GM21381 (cell line): ENCODE measurements around the gene DOCK2.
"Not testable (repeated sequence)": the region's sequence is repeated elsewhere in the genome, so short reads cannot be mapped to it uniquely, and the experiment has no call there.

ENCODE experiments used
- ATAC-seq: cut with Tn5 transposase; IDR thresholded peaks from one replicate; pipeline ENCODE4 v1.9.1; 2021; ENCODE audit warnings: mild to moderate bottlenecking, moderate library complexity; ENCODE audit not compliant: unreplicated experiment

DOCK2 gene

DNA sequence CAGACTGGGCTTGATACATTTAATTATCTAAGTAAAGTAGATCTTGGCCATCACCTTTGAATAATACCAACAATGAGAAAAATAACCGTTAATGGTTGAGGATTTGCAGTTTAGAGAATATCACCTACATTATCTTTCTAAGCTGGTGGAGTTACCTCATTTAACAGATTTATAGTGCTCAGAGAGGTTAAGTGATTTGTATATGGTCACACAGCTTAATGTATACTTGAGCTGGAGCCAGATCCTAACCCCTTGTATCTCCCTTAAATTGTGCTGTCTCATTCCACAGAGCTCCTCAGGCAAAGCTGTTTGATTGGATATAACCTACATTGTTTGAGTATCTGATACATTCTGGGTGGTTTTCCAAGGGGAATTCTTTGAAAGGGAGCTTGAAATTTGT lies 285.4 kb downstream of the DOCK2 start:
- no peak for ATAC-seq

DNA sequence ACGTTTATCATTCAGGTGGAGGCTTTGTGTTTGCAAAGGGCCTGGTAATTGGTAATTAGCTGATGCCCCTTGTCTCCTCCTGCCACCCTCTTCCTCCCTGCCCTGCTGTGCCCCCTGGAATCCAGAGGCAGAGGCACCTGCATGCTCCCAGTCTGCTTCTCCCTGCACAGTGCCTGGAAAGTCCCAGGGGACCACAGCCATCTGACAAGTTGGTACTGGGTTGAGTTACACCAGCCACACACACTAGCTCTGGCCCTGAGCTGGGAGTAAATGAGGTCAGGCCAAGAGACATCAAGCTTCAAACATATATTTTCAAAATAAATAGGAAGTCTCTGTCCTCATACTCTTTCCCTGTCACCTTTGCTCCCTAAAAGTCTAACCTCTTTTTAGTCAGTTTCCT lies 286.9 kb downstream of the DOCK2 start:
- peak; percentile 53 for ATAC-seq

DNA sequence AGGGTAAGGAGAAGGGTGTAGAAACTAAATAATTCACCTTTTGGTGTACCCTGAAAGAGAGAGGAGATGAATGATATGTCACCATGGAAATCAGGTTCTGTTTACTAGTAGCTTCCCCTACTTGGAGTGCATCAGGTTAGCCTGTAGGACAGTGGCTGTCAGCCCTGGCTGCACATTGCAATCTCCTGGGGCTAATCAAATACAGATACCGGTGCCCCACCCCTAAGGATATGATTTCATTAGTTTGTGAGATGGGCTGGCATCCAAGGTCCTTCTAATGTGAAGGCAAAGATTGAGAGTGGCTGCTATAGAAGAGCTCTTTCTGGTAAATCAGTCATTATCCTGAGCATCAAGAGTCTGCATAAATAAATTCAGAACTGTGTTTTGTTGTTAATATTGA lies 296.1 kb downstream of the DOCK2 start:
- ATAC-seq: no peak

DNA sequence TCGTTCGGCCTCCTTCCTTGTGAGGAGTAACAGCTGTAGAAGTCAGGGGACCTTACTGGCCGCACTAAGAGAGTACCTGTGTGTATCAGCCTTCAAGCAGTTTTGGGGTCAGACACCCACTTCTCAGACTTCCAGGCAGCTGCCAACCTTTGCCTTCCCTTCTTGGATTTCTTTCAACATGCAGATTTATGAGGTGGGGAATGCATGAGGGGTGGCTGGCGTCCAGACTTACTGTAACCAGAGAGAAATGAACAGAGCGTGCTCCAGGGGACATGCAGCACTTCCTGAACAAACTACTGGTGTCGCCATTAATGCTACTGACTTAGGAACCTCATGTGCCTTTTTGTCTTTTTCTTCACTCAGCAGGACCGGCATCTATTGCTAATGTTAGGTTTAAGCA lies 296.5 kb downstream of the DOCK2 start:
- ATAC-seq: no peak

DNA sequence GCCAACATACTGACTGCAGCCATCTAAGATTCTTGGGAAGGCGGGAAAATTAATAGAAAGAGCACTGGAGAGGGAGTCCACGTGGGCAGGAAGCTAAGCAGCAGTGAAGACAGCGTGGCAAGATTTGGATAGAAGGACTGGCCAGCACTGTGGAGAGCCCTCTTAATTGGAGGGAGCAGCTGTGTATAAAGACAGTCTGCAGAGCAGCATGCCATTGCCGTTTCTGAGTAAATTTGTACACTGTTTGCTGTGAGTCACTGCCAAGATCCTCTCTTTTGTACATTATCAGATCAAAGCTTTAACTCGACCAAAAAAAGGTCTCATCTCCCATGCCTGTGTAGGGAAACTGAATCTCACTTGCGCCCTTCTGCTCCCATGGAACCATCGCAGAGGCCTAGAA lies 297.9 kb downstream of the DOCK2 start:
- ATAC-seq: no peak

DNA sequence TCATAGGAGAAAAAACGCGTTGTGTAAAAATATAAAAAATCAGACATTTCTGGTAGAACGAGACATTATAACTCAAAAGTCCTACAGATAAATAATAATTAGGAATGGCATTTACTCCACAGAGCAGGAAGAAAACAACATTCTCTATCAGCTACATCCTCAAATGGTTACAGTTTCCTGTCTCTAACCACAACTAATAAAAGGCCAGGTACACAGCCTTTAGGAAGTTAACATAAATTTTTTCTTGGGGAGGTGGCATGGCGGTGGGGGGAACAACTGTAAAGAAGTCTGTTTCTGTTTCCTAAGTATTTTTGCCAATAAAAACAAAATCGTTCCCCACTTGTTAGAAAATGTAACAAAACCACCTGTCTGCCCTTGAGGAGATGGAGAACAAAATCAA lies 298.7 kb downstream of the DOCK2 start:
- ATAC-seq: no peak

DNA sequence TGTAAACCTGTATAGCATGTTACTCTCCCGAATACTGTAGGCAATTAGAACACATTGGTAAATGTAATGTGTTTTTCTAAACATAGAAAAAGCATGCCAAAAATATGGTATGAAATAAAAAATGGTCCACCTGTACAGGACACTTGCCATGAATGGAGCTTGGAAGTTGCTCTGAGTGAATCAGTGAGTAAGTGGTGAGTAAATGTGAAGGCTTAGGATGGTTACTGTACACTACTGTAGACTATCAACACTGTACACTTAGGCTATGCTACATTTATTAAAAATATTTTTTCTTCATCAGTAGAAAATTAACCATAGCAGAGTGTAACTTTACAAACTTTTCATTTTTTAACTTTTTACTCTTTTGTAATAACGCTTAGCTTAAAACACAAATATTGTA lies 301.4 kb downstream of the DOCK2 start:
- no peak for ATAC-seq

DNA sequence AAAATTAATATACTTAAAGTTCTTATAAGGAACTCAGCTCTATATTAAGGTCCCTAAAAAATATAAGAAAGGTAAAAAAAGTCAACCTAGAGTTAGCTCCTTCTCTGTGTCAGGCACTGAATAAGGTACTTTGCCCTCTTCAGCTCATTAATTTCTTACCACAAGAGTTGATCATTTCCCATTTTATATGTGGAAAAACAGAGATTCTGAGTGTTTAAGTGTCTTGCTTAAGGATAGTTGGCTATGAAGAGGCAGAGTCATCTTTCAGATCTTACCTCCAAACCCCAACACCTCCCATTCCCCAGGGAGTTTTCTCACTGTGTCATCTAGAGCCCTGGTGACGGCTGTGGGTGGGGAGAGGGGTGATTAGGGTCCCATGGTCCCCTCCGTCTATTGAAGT lies 302.7 kb downstream of the DOCK2 start:
- ATAC-seq: no peak

DNA sequence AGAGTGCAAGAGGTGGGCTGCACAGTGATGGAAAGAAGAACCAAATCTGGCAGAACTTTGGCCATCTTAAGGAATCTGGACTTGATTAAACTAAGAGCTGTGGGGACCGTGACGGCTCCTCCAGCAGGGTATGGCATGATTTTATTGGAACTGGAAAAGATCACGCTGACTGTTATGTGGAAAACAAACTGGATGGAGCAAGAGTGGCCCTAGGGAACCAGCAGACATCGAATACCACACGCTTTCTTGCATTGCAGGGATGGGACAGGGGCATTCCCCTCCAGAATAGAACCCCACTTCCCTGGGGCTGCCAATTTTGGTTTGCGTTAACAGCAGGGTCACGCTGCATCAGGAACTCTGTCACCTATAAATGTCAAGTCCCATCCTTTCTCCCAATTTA lies 304.5 kb downstream of the DOCK2 start:
- no peak for ATAC-seq

DNA sequence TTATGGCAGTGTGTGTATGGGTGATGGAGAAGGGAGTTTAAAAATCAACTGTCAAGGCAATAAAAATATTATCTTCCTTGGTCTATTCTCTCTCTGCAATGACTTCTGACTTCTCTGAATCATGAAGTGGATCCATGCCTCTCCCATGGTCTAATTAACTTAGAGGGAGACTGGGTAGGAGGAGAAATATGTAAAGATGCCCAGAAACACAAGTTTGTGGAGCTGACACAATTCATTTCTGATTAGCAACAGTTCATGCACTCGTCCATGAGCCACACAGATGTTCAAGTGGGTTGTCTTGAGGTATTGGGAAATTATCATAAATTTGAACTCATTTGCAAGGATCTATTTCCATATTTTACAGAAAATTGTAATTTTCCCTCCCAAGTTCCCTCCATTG lies 305.1 kb downstream of the DOCK2 start:
- no peak for ATAC-seq

DNA sequence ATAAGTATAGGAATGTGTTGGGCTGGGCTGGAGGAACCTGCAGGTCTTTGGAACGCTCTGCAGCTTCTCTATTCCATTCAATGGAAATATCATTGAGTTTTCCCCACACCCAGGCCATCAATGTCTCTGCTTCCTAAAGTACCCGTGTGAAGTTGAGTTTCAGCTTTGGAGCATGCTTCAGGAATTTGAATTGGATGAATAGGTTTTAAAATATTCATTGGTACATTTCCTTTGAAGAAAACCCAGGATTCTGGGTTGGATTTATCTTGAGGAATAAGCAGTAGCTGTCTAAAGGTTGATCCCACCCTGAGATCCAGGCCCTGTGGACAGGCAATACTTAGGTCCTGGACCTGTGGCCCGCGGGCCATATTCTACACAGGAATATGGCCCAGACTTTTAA lies 306.0 kb downstream of the DOCK2 start:
- ATAC-seq: no peak

DNA sequence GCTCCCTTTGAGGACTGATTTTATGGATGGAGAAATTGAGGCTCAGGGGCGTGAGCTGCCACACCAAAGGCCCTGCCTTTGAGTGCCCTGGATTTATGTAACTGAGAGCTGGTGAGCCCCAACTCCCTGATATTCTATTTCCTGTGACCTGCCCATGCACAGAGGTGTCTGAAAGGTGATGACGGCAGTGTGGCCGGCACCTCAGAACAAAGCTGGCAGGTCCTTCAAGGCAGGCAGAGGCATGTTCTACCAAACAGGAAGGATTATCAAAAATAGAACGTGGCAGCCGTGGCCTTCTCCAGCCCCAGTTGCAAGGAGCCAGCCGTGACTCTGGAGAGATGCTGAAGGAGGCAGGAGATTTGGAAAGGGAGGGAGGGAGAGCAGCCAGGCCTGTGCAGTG lies 307.0 kb downstream of the DOCK2 start:
- ATAC-seq: no peak

DNA sequence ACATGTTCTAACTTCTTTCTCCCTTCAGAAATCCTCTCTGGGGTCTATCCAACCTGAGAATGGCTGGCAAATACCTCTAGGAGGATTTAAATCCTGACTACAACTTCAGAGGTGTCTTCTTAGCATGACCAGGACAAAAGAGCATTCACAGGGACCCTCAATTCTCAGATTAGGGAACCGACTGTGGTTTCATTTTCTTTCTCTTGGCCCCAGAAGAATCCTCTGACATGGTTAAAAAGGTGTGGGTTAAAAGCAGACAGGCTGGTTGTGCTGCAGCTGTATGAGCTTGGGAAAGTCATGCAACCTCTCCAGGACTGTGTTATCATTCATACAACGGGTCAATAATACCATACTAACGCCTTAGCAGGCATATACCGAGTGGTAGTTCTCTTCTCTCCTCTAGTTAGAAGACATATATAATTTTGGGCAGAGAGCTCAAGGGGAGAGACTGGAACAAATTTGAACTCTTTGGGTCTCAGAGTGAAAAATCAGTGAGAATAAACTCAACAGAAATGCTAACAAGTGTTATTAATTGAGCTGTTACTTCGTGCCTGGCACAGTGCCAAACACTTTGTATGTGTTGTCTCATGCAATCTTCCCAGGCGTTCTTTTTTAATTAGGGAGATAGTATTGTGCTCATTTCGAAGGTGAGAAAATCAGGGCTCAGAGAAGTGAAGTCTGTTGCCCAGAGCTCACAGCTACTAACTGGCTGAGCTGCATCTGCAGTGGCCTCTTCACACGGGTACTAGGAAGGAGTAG lies 308.0 kb downstream of the DOCK2 start:
- peak; percentile 50 for ATAC-seq

DNA sequence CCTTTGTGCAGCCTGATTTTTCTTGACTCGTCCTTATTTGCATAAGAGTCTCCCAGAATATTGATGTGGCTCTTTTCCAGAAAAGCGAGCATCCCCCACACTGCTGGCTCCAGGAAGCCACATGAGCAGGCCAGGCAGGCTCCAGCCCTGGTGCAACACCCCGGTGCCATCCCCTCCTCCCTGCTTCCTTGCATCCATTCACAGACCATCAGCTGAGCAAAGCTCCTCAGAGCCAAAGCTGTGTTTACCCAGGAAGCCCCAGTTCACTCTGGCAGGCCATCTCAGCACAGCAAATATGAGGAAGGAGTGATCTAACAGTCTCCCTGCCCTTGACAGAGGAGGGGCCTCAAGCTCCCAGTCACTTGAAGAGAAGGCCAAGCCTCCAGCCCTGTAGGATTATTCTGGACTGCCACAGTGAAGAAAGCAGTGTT lies 308.8 kb downstream of the DOCK2 start:
- no peak for ATAC-seq

DNA sequence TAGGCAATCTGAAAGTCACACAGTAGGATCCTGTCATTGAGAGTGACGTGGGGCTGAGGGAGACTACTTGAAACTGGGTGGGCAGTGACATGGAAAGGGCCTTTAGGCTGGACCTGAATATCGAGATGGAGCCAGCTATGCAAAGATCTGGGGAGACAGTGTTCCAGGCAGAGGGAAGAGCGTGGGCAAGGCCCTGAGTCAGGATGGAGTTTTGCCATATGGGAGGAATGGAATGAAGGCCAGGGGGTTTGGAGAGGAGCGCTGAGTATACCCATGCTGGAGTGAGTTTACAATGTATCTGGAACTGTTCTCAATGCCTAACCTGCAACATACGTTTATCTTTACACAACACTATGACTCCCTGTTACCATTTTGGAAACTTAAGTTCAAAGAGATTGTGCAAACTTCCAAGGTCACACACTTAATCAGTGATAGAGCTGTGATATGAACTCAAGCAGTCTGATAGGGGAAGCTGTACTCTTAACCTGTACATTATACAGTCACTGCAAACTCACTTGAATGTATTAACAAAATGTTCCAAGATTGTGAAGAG lies 309.7 kb downstream of the DOCK2 start:
- ATAC-seq: no peak

DNA sequence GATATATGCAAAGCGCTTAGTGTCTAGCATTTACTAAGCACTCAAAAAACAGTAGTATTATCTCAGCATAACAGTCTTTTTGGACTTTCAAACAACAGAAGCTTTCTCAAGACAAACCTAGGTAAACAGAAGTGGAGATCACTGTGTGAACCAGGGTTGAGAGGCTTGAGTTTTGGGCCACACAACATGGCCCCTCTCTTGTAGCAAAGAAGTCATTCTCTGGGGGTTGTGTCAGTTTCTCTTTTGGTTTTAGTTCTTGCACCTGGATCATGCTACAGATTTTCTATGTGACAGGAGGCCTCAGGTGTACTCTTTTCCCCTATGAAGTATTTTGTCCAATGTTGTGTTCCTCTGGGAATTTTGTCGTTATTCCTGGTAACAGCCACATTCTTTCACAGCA lies 313.3 kb downstream of the DOCK2 start:
- no peak for ATAC-seq

DNA sequence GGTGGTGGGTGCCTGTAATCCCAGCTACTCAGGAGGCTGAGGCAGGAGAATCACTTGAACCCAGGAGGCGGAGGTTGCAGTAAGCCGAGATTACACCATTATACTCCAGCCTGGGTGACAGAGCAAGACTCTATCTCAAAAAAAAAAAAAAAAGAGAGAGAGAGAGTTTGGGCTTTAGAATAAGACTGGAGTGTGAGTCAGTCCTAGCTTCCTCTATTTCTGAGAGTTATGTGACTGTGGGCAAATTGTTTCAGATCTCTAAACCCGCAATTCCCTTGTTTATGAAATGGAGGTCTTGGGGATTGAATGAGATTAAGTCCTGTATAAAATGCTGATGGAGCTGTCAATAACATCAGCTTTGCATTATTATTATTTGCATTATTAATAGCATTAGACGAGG lies 316.1 kb downstream of the DOCK2 start:
- not testable (repeated sequence) for ATAC-seq

DNA sequence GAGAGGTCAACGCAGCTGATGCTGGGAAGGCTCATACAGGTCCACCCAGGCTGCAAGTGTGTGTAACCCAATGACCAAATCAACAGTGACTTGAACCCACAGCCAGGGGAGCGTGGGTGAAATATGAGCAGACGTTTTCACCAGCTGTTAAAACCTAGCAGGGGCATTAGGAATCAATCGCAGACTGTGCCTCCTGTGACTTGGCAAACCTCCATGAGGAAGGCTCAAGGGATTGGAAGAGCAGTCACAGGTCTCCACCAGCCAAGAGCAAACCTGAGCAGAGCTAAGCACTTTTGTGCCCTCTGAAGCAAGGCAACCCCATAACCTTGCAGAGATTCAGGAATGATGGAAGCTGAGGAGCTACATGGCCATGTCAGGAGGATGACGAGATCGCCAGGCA lies 317.7 kb downstream of the DOCK2 start:
- no peak for ATAC-seq

DNA sequence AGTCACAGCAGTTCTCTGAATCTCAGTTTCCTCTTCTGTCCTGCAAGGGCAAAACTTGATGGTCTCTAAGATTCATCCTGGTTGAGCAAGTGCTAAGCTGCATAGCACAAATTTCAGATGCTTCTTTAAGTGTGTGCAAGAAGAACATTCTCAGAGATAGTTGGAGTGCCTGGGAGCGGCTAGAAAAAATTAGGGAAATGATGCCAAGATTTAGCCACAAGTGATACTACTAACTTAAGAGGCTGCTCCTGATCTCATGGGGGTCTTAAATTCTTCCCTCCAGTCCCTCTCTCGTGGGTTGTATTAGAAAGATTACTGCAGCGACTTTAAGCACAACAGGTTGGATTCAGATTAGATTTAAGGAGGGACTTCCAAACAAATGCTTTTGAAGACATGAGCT lies 319.1 kb downstream of the DOCK2 start:
- no peak for ATAC-seq

DNA sequence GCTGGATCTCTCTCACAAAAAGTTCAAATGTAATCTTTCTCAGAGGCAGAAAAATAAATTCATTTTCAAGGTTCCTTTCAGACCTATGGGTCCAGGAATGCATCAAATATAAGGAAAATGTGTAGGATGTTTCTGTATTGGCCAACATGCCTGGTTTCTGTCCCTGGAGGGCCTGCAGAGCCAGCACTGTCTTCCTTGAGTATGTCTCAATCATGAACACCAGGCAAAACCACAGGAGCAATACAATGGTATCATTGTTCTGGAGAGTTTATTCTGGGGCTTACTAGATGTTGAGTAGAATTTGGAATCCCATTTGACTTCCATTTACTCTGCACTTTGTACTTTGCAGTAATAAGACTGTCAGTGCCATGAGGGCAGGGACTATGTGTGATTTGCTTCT lies 319.7 kb downstream of the DOCK2 start:
- ATAC-seq: no peak

DNA sequence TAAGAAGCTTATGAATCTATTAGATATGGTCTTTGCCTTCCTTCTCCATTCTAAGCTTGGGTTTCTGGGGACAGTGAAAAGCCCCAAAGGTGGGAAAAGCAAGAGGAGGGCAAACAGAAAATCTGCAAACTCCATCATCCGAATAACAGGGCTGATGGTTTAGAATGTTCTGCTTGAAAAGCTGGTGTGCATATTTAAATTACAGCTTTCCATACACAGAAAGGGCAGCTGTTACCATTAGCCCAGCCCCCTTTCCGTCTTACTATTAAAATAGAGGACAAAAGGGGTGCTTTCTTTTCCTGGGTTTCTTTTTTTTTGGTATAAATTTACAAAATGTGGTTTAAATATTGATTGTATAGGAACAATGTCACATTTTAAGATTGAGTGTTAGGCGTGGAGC lies 321.2 kb downstream of the DOCK2 start:
- no peak for ATAC-seq

DNA sequence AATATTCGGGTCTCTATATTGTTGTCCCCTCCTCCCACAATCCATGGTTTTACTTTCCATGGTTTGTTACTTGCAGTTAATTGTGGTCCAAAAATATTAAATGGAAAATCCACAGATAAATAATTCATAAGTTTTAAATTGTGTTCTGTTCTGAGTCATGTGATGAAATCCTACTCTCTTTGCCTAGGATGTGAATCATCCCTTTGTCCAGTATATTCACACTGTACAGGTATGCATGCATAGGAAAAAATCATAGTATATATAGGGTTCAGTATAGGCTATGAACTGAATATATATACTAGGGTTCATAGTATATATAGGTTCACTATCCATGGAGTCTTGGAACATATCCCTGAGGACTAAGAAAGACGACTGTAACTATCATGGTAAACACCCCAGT lies 323.6 kb downstream of the DOCK2 start:
- no peak for ATAC-seq

DNA sequence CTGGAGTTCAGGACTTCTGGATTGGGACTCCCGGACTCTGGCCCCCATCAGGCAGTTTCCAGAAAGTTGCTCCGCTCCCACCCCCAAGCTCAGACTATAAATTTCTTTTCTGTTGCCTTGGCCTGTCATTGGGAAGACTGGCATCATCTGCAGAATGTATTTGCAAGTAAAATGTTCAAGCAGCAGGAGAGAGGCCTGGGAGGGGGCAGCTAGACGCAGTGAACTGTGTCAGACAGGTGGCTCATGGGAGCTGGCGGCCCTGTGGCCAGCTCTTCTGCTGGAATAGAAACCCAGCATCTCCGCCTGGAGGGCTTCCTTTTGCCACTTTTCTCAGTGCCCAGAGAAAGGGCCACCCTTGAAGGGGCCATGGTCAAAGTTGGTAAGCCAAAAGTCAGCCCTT lies 327.2 kb downstream of the DOCK2 start:
- no peak for ATAC-seq
